ENCODE data around the gene RPS6KC1.
A peak's percentile ranks its signal among the peaks of the same experiment; 100 is the strongest.

The RPS6KC1 gene

DNA sequence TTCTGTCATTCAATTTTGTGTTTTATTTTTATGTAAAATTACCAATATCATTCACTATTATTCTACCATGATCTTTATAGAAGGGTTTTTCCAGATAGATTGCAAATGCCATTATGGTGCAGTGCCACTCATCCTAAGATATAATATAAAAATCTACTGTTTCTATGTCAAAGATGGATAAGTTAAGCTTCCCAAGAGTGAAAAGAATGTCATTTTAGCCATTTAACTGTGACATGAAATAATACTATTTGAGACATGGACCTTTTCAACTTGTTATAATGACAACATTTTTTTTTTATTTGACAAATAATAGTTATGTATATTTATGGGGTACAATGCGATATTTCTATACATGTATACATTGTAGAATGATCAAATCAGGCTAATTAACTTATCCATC, 224.3 kb downstream of the RPS6KC1 start:
- TF ChIP-seq, protein P1, sequence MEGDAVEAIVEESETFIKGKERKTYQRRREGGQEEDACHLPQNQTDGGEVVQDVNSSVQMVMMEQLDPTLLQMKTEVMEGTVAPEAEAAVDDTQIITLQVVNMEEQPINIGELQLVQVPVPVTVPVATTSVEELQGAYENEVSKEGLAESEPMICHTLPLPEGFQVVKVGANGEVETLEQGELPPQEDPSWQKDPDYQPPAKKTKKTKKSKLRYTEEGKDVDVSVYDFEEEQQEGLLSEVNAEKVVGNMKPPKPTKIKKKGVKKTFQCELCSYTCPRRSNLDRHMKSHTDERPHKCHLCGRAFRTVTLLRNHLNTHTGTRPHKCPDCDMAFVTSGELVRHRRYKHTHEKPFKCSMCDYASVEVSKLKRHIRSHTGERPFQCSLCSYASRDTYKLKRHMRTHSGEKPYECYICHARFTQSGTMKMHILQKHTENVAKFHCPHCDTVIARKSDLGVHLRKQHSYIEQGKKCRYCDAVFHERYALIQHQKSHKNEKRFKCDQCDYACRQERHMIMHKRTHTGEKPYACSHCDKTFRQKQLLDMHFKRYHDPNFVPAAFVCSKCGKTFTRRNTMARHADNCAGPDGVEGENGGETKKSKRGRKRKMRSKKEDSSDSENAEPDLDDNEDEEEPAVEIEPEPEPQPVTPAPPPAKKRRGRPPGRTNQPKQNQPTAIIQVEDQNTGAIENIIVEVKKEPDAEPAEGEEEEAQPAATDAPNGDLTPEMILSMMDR (IDR thresholded peaks at IDR 0.05; ENCODE audit: low read depth, low read length) = no peak

DNA sequence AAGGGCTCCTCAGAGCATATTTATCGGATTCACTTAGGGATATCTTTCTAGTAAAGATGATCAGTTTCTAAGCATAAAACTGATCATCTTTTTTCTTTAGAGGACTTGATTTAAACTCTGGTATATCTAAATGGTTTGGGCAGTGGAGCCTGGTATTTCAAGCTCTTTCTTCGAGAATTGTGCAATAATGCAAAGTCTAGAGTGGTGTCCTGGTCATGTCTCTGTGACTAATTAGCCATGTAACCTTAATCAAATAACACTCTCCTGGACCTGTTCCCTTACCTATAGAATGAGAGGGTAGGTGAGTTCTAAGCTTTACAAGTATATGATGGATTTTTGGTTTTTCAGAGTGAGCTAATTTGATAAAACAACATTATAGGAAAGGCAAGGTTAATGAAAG, 225.2 kb downstream of the RPS6KC1 start:
- DNase-seq (ENCODE audit: extremely low read depth, low read depth) = no peak

More for the DNA sequence above, 224.3 kb downstream of the RPS6KC1 start:
- no peak for DNase-seq (ENCODE audit: extremely low read depth, low read depth)

DNA sequence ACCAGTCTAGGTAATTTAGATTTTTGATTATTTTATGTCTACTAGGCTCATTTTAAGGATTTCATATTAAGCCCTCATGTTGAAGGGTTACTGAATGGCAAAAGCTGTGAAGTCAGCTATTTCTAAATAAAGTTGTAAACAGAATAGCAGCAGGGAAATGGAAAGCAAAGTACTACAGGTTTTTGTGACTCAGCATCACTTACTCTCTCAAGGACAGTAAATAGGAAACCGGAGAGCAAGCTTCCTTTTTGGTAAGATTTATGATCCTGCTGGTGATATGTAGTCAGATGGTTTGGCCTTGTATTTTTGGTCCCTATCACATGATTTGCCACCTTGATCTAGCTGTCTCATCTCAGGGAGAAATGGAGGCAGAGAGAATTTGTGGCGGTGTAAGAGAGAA, 226.0 kb downstream of the RPS6KC1 start:
- DNase-seq (ENCODE audit: extremely low read depth, low read depth) = no peak
- TF ChIP-seq, protein P1 (IDR thresholded peaks at IDR 0.05; ENCODE audit: low read depth, low read length) = no peak

More for the DNA sequence above, 225.2 kb downstream of the RPS6KC1 start:
- TF ChIP-seq, protein P1 (IDR thresholded peaks at IDR 0.05; ENCODE audit: low read depth, low read length) = no peak

- TF ChIP-seq, protein P1 (IDR thresholded peaks at IDR 0.05; ENCODE audit: low read depth, low read length) = no peak
- DNase-seq (ENCODE audit: extremely low read depth, low read depth) = no peak
Observed at GRCh38 chr1:213279410-213279809, 228.4 kb downstream of the RPS6KC1 start.

DNA sequence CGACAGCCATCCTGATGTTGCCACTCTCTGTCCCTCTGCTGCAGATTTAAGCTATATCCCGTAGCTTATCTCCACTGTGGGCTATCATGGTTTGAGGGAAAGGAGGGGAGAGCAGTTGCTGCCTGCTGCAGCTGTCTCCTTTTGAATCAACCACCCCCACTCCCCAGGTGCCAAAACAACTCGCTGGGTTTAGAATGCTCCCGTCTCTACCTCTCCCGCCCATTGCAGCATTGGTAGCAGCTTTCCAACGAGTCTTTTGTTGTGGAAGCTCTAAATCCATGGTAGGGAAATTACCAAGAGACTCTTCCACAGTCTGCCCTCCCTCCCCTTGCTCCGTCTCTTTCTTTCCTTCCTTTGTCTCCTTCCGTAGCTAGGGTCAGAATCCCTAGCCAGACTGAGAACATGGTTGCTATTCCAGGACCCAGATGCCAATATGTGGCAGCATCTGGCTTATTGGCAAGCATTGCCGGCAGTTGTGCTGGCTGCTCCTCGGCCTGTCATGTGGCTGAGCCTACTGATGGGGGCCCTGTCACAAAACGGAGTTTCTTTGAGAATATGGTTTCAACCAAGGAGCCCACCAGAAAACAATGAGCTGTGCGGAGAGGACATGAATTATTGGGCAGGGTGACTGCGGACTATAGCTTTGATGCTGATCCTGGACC, 230.7 kb downstream of the RPS6KC1 start:
- no peak for DNase-seq (ENCODE audit: extremely low read depth, low read depth)

DNA sequence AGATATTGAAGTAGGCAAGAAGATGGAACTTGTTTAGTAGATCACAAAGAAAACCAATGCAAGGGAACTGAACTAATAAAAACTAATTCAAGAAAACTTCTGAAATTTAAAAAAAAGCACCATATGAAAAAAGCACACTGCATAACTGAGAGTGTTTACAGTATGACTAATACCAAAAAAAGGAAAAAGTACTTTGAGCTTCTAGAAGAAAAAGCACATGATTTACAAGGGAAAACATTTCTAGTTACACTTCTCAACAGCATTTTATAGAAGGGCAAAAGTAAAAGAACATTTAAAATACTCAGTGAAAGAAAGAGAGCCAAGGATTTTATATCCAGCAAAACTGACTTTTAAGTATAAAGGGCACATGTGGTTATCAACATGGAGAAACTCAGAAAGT, 233.6 kb downstream of the RPS6KC1 start:
- DNase-seq (ENCODE audit: extremely low read depth, low read depth) = no peak
- TF ChIP-seq, protein P1 (IDR thresholded peaks at IDR 0.05; ENCODE audit: low read depth, low read length) = no peak

More for the DNA sequence above, 230.7 kb downstream of the RPS6KC1 start:
- TF ChIP-seq, protein P1 (IDR thresholded peaks at IDR 0.05; ENCODE audit: low read depth, low read length) = no peak

DNA sequence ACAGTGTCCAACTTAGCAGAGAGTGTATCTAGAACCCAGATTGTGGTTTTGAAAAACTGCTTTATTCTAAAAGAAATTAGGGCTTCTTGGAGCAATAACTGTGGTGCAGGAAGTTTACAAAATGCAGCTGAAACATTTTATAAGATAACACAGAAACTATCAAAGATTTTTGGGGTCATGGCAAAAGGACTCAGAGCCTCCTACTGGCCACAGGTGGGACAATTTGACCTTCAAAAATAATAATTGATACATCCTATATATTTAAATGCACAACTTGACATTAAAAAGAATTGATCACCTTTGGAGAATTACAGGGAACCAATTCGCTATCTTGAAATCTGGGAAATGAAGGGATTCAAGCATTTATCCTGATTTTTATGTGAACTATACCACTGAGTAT, 235.2 kb downstream of the RPS6KC1 start:
- TF ChIP-seq, protein P1 (IDR thresholded peaks at IDR 0.05; ENCODE audit: low read depth, low read length) = peak; percentile 14

More for the DNA sequence above, 235.2 kb downstream of the RPS6KC1 start:
- DNase-seq (ENCODE audit: extremely low read depth, low read depth) = no peak
